G401.6 (cell line): ENCODE data around the gene NELFCD.
"Not testable (repeated sequence)": the region's sequence is repeated elsewhere in the genome, so short reads cannot be mapped to it uniquely, and the experiment has no call there.

Experiments
- FAIRE-seq: peaks from 2 replicates; lab custom pipeline; 2012; peaks lifted over from hg19 to GRCh38; lab: Jason Lieb, UNC

NELFCD gene

GRCh38 chr20:58973866-58974265 is 7.2 kb upstream of the NELFCD start:
- FAIRE-seq: no peak

GRCh38 chr20:58975353-58975752 is 5.7 kb upstream of the NELFCD start:
- FAIRE-seq: no peak

GRCh38 chr20:58976061-58976730 is 4.9 kb upstream of the NELFCD start:
- no peak for FAIRE-seq

- no peak for FAIRE-seq
Measured at GRCh38 chr20:58978351-58979190, 2.5 kb upstream of the NELFCD start.

GRCh38 chr20:58981628-58982364 is 740 bp downstream of the NELFCD start:
- FAIRE-seq: no peak

- FAIRE-seq: no peak
Measured at GRCh38 chr20:58982406-58983114, 1.5 kb downstream of the NELFCD start.

GRCh38 chr20:58983115-58983468 is 2.0 kb downstream of the NELFCD start:
- not testable (repeated sequence) for FAIRE-seq

- no peak for FAIRE-seq
Measured at GRCh38 chr20:58984691-58985090, 3.6 kb downstream of the NELFCD start.

- FAIRE-seq: no peak
Measured at GRCh38 chr20:58985656-58986055, 4.6 kb downstream of the NELFCD start.

GRCh38 chr20:58986286-58986967 is 5.4 kb downstream of the NELFCD start:
- FAIRE-seq: no peak

- no peak for FAIRE-seq
Measured at GRCh38 chr20:58986968-58987517, 6.0 kb downstream of the NELFCD start.

- FAIRE-seq: no peak
Measured at GRCh38 chr20:58987790-58988564, 6.9 kb downstream of the NELFCD start.

- no peak for FAIRE-seq
Measured at GRCh38 chr20:58988565-58988882, 7.5 kb downstream of the NELFCD start.

GRCh38 chr20:58989196-58989595 is 8.1 kb downstream of the NELFCD start:
- FAIRE-seq: no peak

- no peak for FAIRE-seq
Measured at GRCh38 chr20:58990651-58991445, 9.8 kb downstream of the NELFCD start.

GRCh38 chr20:58991715-58992114 is 10.7 kb downstream of the NELFCD start:
- no peak for FAIRE-seq

- no peak for FAIRE-seq
Measured at GRCh38 chr20:58992911-58993310, 11.9 kb downstream of the NELFCD start.

- FAIRE-seq: no peak
Measured at GRCh38 chr20:58993332-58994248, 12.5 kb downstream of the NELFCD start.
